HCT116 (cell line): ENCODE data around the gene ANO3. TPM values are rescaled to one million over a fixed set of nuclear protein-coding genes. Genes with fewer than 3 reads are reported as not detected.

Experiments
- ATAC-seq: fragments of 200-7000 bp; cut with Tn5 transposase; 2 replicates; pipeline ENCODE4 v1.9.1; 2020; ENCODE audit warnings: mild to moderate bottlenecking, moderate library complexity
- BruUV-seq: library from RNA; stranded (reverse); fragments of 400-500 nt; replicated peaks from 2 replicates; lab custom pipeline; 2021; lab: Mats Ljungman, UMichigan
- CTCF ChIA-PET: fragments of 300-600 bp; sonication (Branson Sonifier 250); formaldehyde crosslinking; loops from one replicate; lab custom pipeline; 2021; ENCODE audit warnings: antibody characterized with exemption; lab: Charles Lee
- POLR2A ChIA-PET: fragments of 300-600, 350-600 bp; sonication (Branson Sonifier 250); formaldehyde crosslinking; loops from one replicate; lab custom pipeline; 2021; ENCODE audit warnings: antibody characterized with exemption; lab: Charles Lee
- RAD21 ChIA-PET, 2 experiments: fragments of 300-600 bp; sonication (Branson Sonifier 250); formaldehyde crosslinking; loops; one replicate each; lab custom pipeline; 2023; ENCODE audit warnings: low total read pairs in 2 of 2; ENCODE audit not compliant: uncharacterized antibody in 2 of 2, unreplicated experiment in 2 of 2, low non-redundant PET in 1 of 2; lab: Charles Lee
- DNase-seq: peaks from one replicate; pipeline ENCODE4 v3.0.0-alpha.2; 2010; ENCODE audit warnings: low read depth, low spot score
- H2AFZ ChIP-seq: fragments of 200-600 bp; shearing (Covaris generic), sonication (generic); 2 replicates; pipeline ENCODE4 v1.6.1; 2017; ENCODE audit warnings: low read depth, mixed run types, mixed read lengths, antibody characterized with exemption, low read length; ENCODE audit not compliant: poor library complexity, severe bottlenecking
- H3K27ac ChIP-seq: 2 replicates; pipeline ENCODE4 v1.5.1; 2012; ENCODE audit warnings: low read depth, low read length
- H3K27me3 ChIP-seq: fragments of 200-600 bp; sonication (generic); 2 replicates; pipeline ENCODE4 v1.6.1; 2016; ENCODE audit warnings: mixed run types, low read length, mixed read lengths; ENCODE audit not compliant: insufficient read depth
- H3K36me3 ChIP-seq, 2 experiments: fragments of 200-500 bp in 1 of 2; fragments of 200-600 bp in 1 of 2; sonication (Bioruptor generic) in 1 of 2; sonication (generic) in 1 of 2; 2 replicates each; pipeline versions ENCODE4 v1.5.1 to v1.6.1; 2014 to 2016; ENCODE audit warnings: low read length in 2 of 2, inconsistent platforms in 1 of 2, mixed read lengths in 1 of 2, mixed run types in 1 of 2; ENCODE audit not compliant: insufficient read depth in 2 of 2, control insufficient read depth in 1 of 2
- H3K4me1 ChIP-seq, 2 experiments: fragments of 200-600 bp in 1 of 2; sonication (generic) in 1 of 2; 2 replicates each; pipeline versions ENCODE4 v1.5.1 to v1.6.1; 2012 to 2017; ENCODE audit warnings: low read length in 2 of 2, inconsistent platforms in 1 of 2, mild to moderate bottlenecking in 1 of 2, mixed read lengths in 1 of 2, mixed run types in 1 of 2, moderate library complexity in 1 of 2; ENCODE audit not compliant: insufficient read depth in 2 of 2, control insufficient read depth in 1 of 2
- H3K4me2 ChIP-seq: fragments of 200-600 bp; sonication (generic); 2 replicates; pipeline ENCODE4 v1.6.1; 2017; ENCODE audit warnings: mixed run types, low read length, mixed read lengths
- H3K4me3 ChIP-seq, 2 experiments: fragments of 200-600 bp in 1 of 2; sonication (generic) in 1 of 2; replicated peaks in 1 of 2; 2 replicates each; pipeline ENCODE4 v1.5.1; 2011 to 2016; ENCODE audit warnings: low read length in 2 of 2, control low read depth in 1 of 2, low read depth in 1 of 2, mild to moderate bottlenecking in 1 of 2, mixed read lengths in 1 of 2, mixed run types in 1 of 2
- H3K79me2 ChIP-seq: fragments of 200-600 bp; sonication (generic); 2 replicates; pipeline ENCODE4 v1.6.1; 2017; ENCODE audit warnings: mild to moderate bottlenecking, mixed run types, low read length, moderate library complexity, mixed read lengths; ENCODE audit not compliant: insufficient read depth
- H3K9ac ChIP-seq: fragments of 200-600 bp; sonication (generic); 2 replicates; pipeline ENCODE4 v1.6.1; 2016; ENCODE audit warnings: low read length, mixed read lengths
- H3K9me2 ChIP-seq: fragments of 200-600 bp; sonication (generic), shearing (Covaris generic); 2 replicates; pipeline ENCODE4 v1.6.1; 2017; ENCODE audit warnings: mixed run types, mild to moderate bottlenecking, moderate library complexity; ENCODE audit not compliant: insufficient read depth
- H3K9me3 ChIP-seq, 2 experiments: fragments of 200-500 bp in 1 of 2; fragments of 200-600 bp in 1 of 2; sonication (Bioruptor generic) in 1 of 2; sonication (generic) in 1 of 2; 2 replicates each; pipeline ENCODE4 v1.6.1; 2014 to 2017; ENCODE audit warnings: low read length in 2 of 2, mixed read lengths in 2 of 2, inconsistent platforms in 1 of 2, low read depth in 1 of 2, mild to moderate bottlenecking in 1 of 2, mixed run types in 1 of 2, moderate library complexity in 1 of 2; ENCODE audit not compliant: control insufficient read depth in 1 of 2, insufficient read depth in 1 of 2
- H4K20me1 ChIP-seq: fragments of 200-600 bp; sonication (generic), shearing (Covaris generic); 2 replicates; pipeline ENCODE4 v1.6.1; 2017; ENCODE audit warnings: mixed run types, mild to moderate bottlenecking, moderate library complexity; ENCODE audit not compliant: insufficient read depth
- CTCF ChIP-seq, 3 experiments: fragments of 200-600 bp in 1 of 3; sonication (generic) in 1 of 3; IDR thresholded peaks in 2 of 3; conservative IDR thresholded peaks in 1 of 3; 2 replicates each; pipeline ENCODE4 v1.5.1; 2012 to 2017; ENCODE audit warnings: low read depth in 2 of 3, low read length in 2 of 3, antibody characterized with exemption in 1 of 3, borderline replicate concordance in 1 of 3, control low read depth in 1 of 3, mild to moderate bottlenecking in 1 of 3, mixed read lengths in 1 of 3, mixed run types in 1 of 3, moderate library complexity in 1 of 3; ENCODE audit not compliant: insufficient read depth in 1 of 3
- ELF1 ChIP-seq: IDR thresholded peaks from 2 replicates; pipeline ENCODE4 v1.6.1; 2012; ENCODE audit warnings: low read depth, borderline replicate concordance
- EZH2 ChIP-seq: fragments of 200-600 bp; sonication (generic); IDR thresholded peaks from 2 replicates; pipeline ENCODE4 v1.6.1; 2017; ENCODE audit warnings: antibody characterized with exemption, mixed run types
- EZH2phosphoT487 ChIP-seq: fragments of 200-600 bp; IDR thresholded peaks from 2 replicates; pipeline ENCODE4 v1.6.1; 2018; ENCODE audit warnings: antibody characterized with exemption, borderline replicate concordance
- FOSL1 ChIP-seq: IDR thresholded peaks from 2 replicates; pipeline ENCODE4 v1.6.1; 2012; ENCODE audit warnings: low read depth
- REST ChIP-seq: IDR thresholded peaks from 2 replicates; pipeline ENCODE4 v1.6.1; 2012; ENCODE audit warnings: low read depth
- SIN3A ChIP-seq: IDR thresholded peaks from 2 replicates; pipeline ENCODE4 v1.6.1; 2012; ENCODE audit warnings: low read depth
- SP1 ChIP-seq: IDR thresholded peaks from 2 replicates; pipeline ENCODE4 v1.6.1; 2012; ENCODE audit warnings: low read depth
- SRF ChIP-seq: IDR thresholded peaks from 2 replicates; pipeline ENCODE4 v1.6.1; 2012; ENCODE audit warnings: low read depth
- YY1 ChIP-seq: IDR thresholded peaks from 2 replicates; pipeline ENCODE4 v1.6.1; 2011; ENCODE audit warnings: low read length, low read depth, moderate library complexity, mild to moderate bottlenecking; ENCODE audit not compliant: insufficient replicate concordance; ENCODE audit errors: extremely low read depth
- intact Hi-C: fragments of 100-400 bp; cut with micrococcal nuclease; formaldehyde crosslinking; loops from 2 replicates; pipeline ENCODE4 v1.10.0; 2022
- total RNA-seq: library from RNA; stranded (reverse); gene quantifications from one replicate; pipeline ENCODE4 v1.2.1, GENCODE V29; 2021; ENCODE audit not compliant: unreplicated experiment

The ANO3 gene
- total RNA-seq, 1 experiment from 2014 or later = not detected

GRCh38 chr11:26512196-26512595 lies 180.3 kb downstream of the ANO3 start (continued):
- TF ChIP-seq EZH2 (no peak), EZH2phosphoT487 (no peak), FOSL1 (no peak), ELF1 (no peak), SIN3A (no peak), YY1 (no peak)

- Histone ChIP-seq H3K4me2 (no peak overlapping the region), H4K20me1 (no peaks in the 10 kb centered on the region), H3K27me3 (no peaks in the 10 kb centered on the region), H3K79me2 (no peaks in the 10 kb centered on the region), H3K9me3 (peaks cover 0 to 9% of the 10 kb centered on the region in 2 experiments; a peak in 3 of 4 replicates), H3K27ac (no peak overlapping the region), H2AFZ (no peak overlapping the region), H3K9me2 (no peaks in the 10 kb centered on the region), H3K36me3 (no peaks in the 10 kb centered on the region), H3K4me3 (no peak overlapping the region), H3K9ac (no peak overlapping the region), H3K4me1 (no peaks in the 10 kb centered on the region)
- POLR2A ChIA-PET = no interaction called here
- no TSS peak for BruUV-seq
- ATAC-seq = no peak
- CTCF ChIA-PET = no interaction called here
- RAD21 ChIA-PET = no interaction called here
- no peak for DNase-seq
- intact Hi-C loops = no loop called here
- TF ChIP-seq SP1 (no peak), CTCF (IDR thresholded peaks at IDR 0.05 in 2 of 3, conservative IDR thresholded peaks at IDR 0.05 in 1 of 3; ENCODE audit: borderline replicate concordance in 1 of 3, insufficient read depth in 1 of 3, low read depth in 2 of 3, low read length in 2 of 3) (no peak), SRF (no peak), REST (no peak)
Observed at GRCh38 chr11:26519469-26519868, 187.5 kb downstream of the ANO3 start.
